Measurements from ENCODE around the gene PCDHGB6.
"Not testable (repeated sequence)": the region's sequence is repeated elsewhere in the genome, so short reads cannot be mapped to it uniquely, and the experiment has no call there.

Gene PCDHGB6

DNA sequence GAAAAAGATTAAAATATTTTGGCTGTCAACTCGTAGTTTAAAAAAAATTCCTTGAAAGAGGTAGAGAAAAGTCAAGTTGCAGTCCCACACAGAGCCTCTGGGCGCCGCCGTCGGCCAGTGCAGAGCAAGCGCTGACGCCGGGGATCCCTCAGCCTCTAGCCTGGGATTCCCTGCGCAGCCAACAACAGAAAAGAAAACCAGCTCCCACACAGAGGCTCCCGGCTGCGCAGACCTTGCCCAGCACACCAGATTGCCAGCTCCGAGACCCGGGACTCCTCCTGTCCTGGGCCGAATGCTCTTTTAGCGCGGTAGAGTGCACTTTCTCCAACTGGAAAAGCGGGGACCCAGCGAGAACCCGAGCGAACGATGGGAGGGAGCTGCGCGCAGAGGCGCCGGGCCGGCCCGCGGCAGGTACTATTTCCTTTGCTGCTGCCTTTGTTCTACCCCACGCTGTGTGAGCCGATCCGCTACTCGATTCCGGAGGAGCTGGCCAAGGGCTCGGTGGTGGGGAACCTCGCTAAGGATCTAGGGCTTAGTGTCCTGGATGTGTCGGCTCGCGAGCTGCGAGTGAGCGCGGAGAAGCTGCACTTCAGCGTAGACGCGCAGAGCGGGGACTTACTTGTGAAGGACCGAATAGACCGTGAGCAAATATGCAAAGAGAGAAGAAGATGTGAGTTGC lies 9.8 kb downstream of the PCDHGB6 start, which contains the start of gene PCDHGB7:
PCDHGB7 (plus strand) TSS at position 184 of the 679 bp plus-strand sequence; CDS start at position 367, 183 bp downstream.
- Mint-ChIP-seq H3K9me3 (peaks cover 38% of the 10 kb centered on the region), H3K4me1 (peaks cover 32% of the 10 kb centered on the region), H3K4me3 (peak within 1 kb of the TSS; percentile 60), H3K36me3 (peaks cover 27% of the 10 kb centered on the region), H3K27ac (peak within 1 kb of the TSS; percentile 59), H3K27me3 (peaks cover 90% of the 10 kb centered on the region)
- DNase-seq = peak; percentile 63
- CTCF ChIA-PET = interaction anchor here (0.9 to 1.7 kb wide), 9 partner anchors 11 to 146 kb away, joined by 3 to 6 read pairs (median 4); partner anchors contain the start of genes PCDHGB3 and PCDHGB6

DNA sequence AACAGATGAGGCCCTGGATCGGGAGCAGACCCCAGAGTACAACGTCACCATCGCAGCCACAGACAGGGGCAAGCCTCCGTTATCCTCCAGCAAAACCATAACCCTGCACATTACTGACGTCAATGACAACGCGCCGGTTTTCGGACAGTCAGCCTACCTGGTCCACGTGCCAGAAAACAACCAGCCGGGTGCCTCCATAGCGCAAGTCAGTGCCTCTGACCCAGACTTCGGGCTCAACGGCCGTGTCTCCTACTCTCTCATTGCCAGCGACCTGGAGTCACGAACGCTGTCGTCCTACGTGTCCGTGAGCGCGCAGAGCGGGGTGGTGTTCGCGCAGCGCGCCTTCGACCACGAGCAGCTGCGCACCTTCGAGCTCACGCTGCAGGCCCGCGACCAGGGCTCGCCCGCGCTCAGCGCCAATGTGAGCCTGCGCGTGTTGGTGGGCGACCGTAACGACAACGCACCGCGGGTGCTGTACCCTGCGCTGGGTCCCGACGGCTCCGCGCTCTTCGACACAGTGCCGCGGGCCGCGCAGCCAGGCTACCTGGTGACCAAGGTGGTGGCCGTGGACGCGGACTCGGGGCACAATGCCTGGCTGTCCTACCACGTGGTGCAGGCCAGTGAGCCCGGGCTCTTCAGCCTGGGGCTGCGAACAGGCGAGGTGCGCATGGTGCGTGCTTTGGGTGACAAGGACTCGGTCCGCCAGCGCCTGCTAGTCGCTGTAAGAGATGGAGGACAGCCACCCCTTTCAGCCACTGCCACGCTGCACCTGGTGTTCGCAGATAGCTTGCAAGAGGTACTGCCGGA lies 11.5 kb downstream of the PCDHGB6 start:
- H3K9me3 Mint-ChIP-seq = peaks cover 36% of the 10 kb centered on the region
- H3K36me3 Mint-ChIP-seq = peaks cover 23% of the 10 kb centered on the region
- CTCF ChIA-PET = interaction anchor here (0.6 to 3.3 kb wide), 7 partner anchors 11 to 148 kb away, joined by 3 to 14 read pairs (median 4); partner anchors contain the start of genes PCDHGA12 and PCDHGB3
- DNase-seq = no peak
- peaks cover 83% of the 10 kb centered on the region for H3K27me3 Mint-ChIP-seq
- peak overlapping the region; percentile 59 for H3K27ac Mint-ChIP-seq
- no peak overlapping the region for H3K4me3 Mint-ChIP-seq
- peaks cover 20% of the 10 kb centered on the region for H3K4me1 Mint-ChIP-seq

DNA sequence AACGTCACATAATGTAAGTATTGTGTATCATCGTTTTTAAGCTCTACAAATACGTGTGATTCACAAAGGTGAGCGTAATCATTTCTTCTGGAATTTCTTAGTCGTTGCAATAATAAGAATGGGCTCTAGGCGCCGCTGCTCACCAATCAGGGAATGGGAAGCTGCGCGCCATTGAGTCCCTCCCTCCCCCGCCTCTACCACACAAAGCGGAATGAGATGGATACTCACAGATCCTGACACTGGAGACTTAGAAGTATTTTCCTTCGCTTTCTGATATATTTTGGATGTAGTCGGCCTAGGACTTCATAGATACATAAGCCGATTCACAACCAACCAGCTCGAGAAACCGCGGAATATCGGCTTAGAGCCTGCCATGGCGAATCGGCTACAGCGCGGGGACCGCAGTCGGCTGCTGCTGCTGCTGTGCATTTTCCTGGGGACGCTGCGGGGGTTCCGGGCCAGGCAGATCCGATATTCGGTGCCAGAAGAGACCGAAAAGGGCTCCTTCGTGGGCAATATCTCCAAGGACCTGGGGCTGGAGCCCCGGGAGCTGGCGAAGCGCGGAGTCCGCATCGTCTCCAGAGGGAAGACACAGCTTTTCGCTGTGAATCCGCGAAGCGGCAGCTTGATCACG lies 13.2 kb downstream of the PCDHGB6 start, which contains the start of gene PCDHGA11:
PCDHGA11 (plus strand) TSS at position 197 of the 634 bp plus-strand sequence; CDS start at position 374, 177 bp downstream.
- peak within 1 kb of the TSS; percentile 76 for H3K4me3 Mint-ChIP-seq
- H3K27me3 Mint-ChIP-seq = peaks cover 69% of the 10 kb centered on the region
- DNase-seq = peak; percentile 52

DNA sequence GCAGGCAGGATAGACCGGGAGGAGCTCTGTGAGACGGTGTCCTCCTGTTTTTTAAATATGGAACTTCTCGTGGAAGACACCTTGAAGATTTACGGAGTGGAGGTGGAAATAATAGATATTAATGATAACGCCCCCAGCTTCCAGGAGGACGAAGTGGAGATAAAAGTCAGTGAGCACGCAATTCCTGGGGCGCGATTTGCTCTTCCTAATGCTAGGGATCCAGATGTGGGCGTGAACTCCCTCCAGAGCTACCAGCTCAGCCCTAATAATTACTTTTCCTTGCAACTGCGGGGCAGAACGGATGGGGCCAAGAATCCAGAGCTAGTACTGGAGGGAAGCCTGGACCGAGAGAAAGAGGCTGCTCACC lies 13.7 kb downstream of the PCDHGB6 start:
- Mint-ChIP-seq H3K4me1 (peaks cover 16% of the 10 kb centered on the region), H3K36me3 (peaks cover 21% of the 10 kb centered on the region), H3K9me3 (peaks cover 32% of the 10 kb centered on the region), H3K27me3 (peaks cover 70% of the 10 kb centered on the region), H3K27ac (peak overlapping the region; percentile 77), H3K4me3 (peak overlapping the region; percentile 76)
- DNase-seq = no peak
- CTCF ChIA-PET = interaction anchor here (0.7 to 3.3 kb wide), 27 partner anchors 9 to 194 kb away, joined by 3 to 35 read pairs (median 4); partner anchors contain the start of genes PCDHGA10, PCDHGA12, PCDHGA7 and PCDHGA8

More for the DNA sequence above, 13.2 kb downstream of the PCDHGB6 start, which contains the start of gene PCDHGA11:
- peak within 1 kb of the TSS; percentile 77 for H3K27ac Mint-ChIP-seq
- CTCF ChIA-PET = interaction anchor here (0.7 to 3.3 kb wide), 29 partner anchors 8 to 194 kb away, joined by 3 to 35 read pairs (median 3); partner anchors contain the start of genes PCDHGA10, PCDHGA12, PCDHGA5 and PCDHGA7
- peaks cover 32% of the 10 kb centered on the region for H3K9me3 Mint-ChIP-seq
- H3K4me1 Mint-ChIP-seq = peaks cover 16% of the 10 kb centered on the region
- H3K36me3 Mint-ChIP-seq = peaks cover 21% of the 10 kb centered on the region

DNA sequence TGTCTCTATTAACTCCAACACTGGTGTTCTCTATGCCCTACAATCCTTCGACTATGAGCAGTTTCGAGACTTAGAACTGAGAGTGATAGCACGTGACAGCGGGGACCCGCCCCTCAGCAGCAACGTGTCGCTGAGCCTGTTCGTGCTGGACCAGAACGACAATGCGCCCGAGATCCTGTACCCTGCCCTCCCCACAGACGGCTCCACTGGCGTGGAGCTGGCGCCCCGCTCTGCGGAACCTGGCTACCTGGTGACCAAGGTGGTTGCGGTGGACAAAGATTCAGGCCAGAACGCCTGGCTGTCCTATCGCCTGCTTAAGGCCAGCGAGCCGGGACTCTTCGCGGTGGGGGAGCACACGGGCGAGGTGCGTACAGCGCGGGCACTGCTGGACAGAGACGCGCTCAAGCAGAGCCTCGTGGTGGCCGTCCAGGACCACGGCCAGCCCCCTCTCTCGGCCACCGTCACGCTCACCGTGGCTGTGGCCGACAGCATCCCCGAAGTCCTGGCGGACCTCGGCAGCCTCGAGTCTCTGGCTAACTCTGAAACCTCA lies 15.0 kb downstream of the PCDHGB6 start:
- peaks cover 21% of the 10 kb centered on the region for H3K36me3 Mint-ChIP-seq

DNA sequence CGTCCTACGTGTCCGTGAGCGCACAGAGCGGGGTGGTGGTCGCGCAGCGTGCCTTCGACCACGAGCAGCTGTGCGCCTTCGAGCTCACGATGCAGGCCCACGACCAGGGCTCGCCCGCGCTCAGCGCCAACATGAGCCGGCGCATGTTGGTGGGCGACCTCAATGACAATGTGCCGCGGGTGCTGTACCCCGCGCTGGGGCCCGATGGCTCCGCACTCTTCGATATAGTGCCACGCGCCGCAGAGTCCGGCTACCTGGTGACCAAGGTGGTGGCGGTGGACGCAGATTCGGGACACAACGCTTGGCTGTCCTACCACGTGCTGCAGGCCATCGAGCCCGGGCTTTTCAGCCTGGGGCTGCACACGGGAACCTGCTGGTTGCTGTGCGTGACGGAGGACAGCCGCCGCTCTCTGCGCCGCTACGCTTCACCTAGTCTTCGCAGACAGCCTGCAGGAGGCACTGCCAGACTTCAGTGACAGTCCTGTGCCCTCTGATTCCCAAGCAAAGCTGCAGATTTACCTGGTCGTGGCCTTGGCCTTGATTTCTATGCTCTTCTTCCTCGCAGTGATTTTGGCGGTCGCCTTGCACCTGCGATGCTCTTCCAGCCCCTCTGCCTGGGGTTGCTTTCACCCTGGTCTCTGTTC lies 20.1 kb downstream of the PCDHGB6 start:
- peaks cover 9% of the 10 kb centered on the region for H3K36me3 Mint-ChIP-seq
- CTCF ChIA-PET = interaction anchor here (1.0 to 3.4 kb wide), 3 partner anchors 10 to 130 kb away, joined by 3 to 24 read pairs (median 3); partner anchors contain the start of gene PCDHGA10
- H3K4me1 Mint-ChIP-seq = peaks cover 12% of the 10 kb centered on the region
- H3K27me3 Mint-ChIP-seq = peaks cover 61% of the 10 kb centered on the region
- peaks cover 16% of the 10 kb centered on the region for H3K9me3 Mint-ChIP-seq
- no peak overlapping the region for H3K27ac Mint-ChIP-seq
- no peak for DNase-seq
- no peak overlapping the region for H3K4me3 Mint-ChIP-seq

More for the DNA sequence above, 15.0 kb downstream of the PCDHGB6 start:
- Mint-ChIP-seq H3K4me3 (no peak overlapping the region), H3K9me3 (peaks cover 32% of the 10 kb centered on the region), H3K27me3 (peaks cover 72% of the 10 kb centered on the region), H3K27ac (no peak overlapping the region), H3K4me1 (peaks cover 15% of the 10 kb centered on the region)
- CTCF ChIA-PET = interaction anchor here (3.3 kb wide), 1 partner anchor 90 kb away, joined by 14 read pairs; no protein-coding TSS in a partner anchor
- DNase-seq = no peak

DNA sequence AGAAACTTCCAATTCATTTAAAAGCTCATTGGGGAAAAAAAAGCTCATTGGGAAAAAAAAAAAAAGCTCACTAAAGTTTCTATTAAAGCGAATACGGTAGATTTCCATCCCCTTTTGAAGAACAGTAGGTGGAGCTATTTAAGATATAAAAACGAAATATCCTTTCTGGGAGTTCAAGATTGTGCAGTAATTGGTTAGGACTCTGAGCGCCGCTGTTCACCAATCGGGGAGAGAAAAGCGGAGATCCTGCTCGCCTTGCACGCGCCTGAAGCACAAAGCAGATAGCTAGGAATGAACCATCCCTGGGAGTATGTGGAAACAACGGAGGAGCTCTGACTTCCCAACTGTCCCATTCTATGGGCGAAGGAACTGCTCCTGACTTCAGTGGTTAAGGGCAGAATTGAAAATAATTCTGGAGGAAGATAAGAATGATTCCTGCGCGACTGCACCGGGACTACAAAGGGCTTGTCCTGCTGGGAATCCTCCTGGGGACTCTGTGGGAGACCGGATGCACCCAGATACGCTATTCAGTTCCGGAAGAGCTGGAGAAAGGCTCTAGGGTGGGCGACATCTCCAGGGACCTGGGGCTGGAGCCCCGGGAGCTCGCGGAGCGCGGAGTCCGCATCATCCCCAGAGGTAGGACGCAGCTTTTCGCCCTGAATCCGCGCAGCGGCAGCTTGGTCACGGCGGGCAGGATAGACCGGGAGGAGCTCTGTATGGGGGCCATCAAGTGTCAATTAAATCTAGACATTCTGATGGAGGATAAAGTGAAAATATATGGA lies 22.7 kb downstream of the PCDHGB6 start, which contains the start of gene PCDHGA12:
PCDHGA12 (plus strand) TSS at position 176 of the 782 bp plus-strand sequence; CDS start at position 429, 253 bp downstream.
- H3K9me3 Mint-ChIP-seq = peaks cover 16% of the 10 kb centered on the region
- peaks cover 12% of the 10 kb centered on the region for H3K4me1 Mint-ChIP-seq
- CTCF ChIA-PET = interaction anchor here (0.7 to 3.8 kb wide), 29 partner anchors 9 to 234 kb away, joined by 3 to 43 read pairs (median 4); partner anchors contain the start of genes PCDHGA1, PCDHGA11, PCDHGB3 and PCDHGB4
- H3K4me3 Mint-ChIP-seq = peak within 1 kb of the TSS; percentile 67
- DNase-seq = peak; percentile 36
- peaks cover 9% of the 10 kb centered on the region for H3K36me3 Mint-ChIP-seq
- peaks cover 59% of the 10 kb centered on the region for H3K27me3 Mint-ChIP-seq
- peak within 1 kb of the TSS; percentile 82 for H3K27ac Mint-ChIP-seq

DNA sequence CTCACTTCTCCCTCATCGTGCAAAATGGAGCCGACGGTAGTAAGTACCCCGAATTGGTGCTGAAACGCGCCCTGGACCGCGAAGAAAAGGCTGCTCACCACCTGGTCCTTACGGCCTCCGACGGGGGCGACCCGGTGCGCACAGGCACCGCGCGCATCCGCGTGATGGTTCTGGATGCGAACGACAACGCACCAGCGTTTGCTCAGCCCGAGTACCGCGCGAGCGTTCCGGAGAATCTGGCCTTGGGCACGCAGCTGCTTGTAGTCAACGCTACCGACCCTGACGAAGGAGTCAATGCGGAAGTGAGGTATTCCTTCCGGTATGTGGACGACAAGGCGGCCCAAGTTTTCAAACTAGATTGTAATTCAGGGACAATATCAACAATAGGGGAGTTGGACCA lies 23.5 kb downstream of the PCDHGB6 start:
- H3K4me3 Mint-ChIP-seq = peak overlapping the region; percentile 1
- peaks cover 52% of the 10 kb centered on the region for H3K27me3 Mint-ChIP-seq
- no peak for DNase-seq
- CTCF ChIA-PET = interaction anchor here (0.8 to 3.8 kb wide), 12 partner anchors 10 to 133 kb away, joined by 3 to 43 read pairs (median 8); partner anchors contain the start of genes PCDHGA11, PCDHGB7 and PCDHGC5
- peak overlapping the region; percentile 63 for H3K27ac Mint-ChIP-seq
- peaks cover 12% of the 10 kb centered on the region for H3K4me1 Mint-ChIP-seq
- H3K9me3 Mint-ChIP-seq = peaks cover 16% of the 10 kb centered on the region
- peaks cover 9% of the 10 kb centered on the region for H3K36me3 Mint-ChIP-seq

DNA sequence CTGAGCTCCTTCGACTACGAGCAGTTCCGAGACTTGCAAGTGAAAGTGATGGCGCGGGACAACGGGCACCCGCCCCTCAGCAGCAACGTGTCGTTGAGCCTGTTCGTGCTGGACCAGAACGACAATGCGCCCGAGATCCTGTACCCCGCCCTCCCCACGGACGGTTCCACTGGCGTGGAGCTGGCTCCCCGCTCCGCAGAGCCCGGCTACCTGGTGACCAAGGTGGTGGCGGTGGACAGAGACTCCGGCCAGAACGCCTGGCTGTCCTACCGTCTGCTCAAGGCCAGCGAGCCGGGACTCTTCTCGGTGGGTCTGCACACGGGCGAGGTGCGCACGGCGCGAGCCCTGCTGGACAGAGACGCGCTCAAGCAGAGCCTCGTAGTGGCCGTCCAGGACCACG lies 24.5 kb downstream of the PCDHGB6 start:
- peaks cover 46% of the 10 kb centered on the region for H3K27me3 Mint-ChIP-seq
- H3K36me3 Mint-ChIP-seq = not testable (repeated sequence)
- peak overlapping the region; percentile 1 for H3K4me3 Mint-ChIP-seq

DNA sequence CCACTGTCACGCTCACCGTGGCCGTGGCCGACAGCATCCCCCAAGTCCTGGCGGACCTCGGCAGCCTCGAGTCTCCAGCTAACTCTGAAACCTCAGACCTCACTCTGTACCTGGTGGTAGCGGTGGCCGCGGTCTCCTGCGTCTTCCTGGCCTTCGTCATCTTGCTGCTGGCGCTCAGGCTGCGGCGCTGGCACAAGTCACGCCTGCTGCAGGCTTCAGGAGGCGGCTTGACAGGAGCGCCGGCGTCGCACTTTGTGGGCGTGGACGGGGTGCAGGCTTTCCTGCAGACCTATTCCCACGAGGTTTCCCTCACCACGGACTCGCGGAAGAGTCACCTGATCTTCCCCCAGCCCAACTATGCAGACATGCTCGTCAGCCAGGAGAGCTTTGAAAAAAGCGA lies 24.9 kb downstream of the PCDHGB6 start:
- H3K9me3 Mint-ChIP-seq = peaks cover 16% of the 10 kb centered on the region
- CTCF ChIA-PET = interaction anchor here (3.8 kb wide), 1 partner anchor 78 kb away, joined by 43 read pairs; no protein-coding TSS in a partner anchor
- DNase-seq, H3K27ac Mint-ChIP-seq, H3K4me3 Mint-ChIP-seq, H3K36me3 Mint-ChIP-seq: not testable (repeated sequence)
- peaks cover 42% of the 10 kb centered on the region for H3K27me3 Mint-ChIP-seq
- peaks cover 12% of the 10 kb centered on the region for H3K4me1 Mint-ChIP-seq

More for the DNA sequence above, 24.5 kb downstream of the PCDHGB6 start:
- not testable (repeated sequence) for DNase-seq
- H3K4me1 Mint-ChIP-seq = peaks cover 12% of the 10 kb centered on the region
- peak overlapping the region; percentile 42 for H3K27ac Mint-ChIP-seq
- peaks cover 16% of the 10 kb centered on the region for H3K9me3 Mint-ChIP-seq
- CTCF ChIA-PET = interaction anchor here (1.0 to 3.8 kb wide), 2 partner anchors 11 to 79 kb away, joined by 3 to 43 read pairs; no protein-coding TSS in a partner anchor

DNA sequence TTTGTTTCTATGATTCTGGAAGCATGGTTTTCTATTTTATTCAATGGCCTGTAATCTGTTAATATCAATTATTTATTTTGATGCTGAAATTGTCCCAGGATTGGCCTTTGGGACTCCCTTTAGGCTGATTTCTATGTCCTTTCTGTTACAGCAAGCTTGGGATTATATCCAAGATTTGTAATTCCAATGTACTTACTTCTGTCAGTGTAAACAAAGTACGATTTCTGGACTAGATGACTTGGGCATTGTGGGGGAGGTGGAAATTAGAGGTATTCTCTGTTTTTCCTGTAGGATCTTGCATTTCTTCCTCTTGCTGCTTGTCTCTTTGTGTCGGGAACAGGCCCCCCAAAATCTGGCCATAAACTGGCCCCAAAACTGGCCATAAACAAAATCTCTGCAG lies 26.2 kb downstream of the PCDHGB6 start:
- peaks cover 9% of the 10 kb centered on the region for H3K36me3 Mint-ChIP-seq
- no peak overlapping the region for H3K4me3 Mint-ChIP-seq
- H3K4me1 Mint-ChIP-seq = peaks cover 12% of the 10 kb centered on the region
- CTCF ChIA-PET = no interaction called here
- DNase-seq = no peak
- H3K27ac Mint-ChIP-seq = no peak overlapping the region
- peaks cover 12% of the 10 kb centered on the region for H3K9me3 Mint-ChIP-seq
- peaks cover 32% of the 10 kb centered on the region for H3K27me3 Mint-ChIP-seq

DNA sequence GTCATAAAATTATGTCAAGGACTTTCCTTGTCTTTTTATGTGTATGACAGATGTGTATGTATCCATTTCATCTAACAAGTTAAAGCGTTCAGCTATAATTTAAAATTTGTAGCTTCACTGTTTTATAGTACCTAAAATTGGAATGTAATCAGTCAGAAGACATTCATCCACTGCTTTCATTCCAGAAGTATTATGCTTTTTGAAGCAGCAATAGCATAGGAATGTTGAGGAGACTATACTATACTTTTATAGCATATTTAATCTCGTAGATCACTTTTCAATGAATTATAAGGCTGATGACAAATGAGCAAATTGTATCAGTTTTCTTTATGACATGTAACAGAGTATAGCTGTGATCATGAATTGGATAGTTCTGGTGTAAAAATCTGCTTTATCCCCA lies 29.4 kb downstream of the PCDHGB6 start:
- Mint-ChIP-seq H3K27ac (no peak overlapping the region), H3K9me3 (peaks cover 6% of the 10 kb centered on the region), H3K27me3 (peaks cover 11% of the 10 kb centered on the region), H3K36me3 (peaks cover under 1% of the 10 kb centered on the region), H3K4me3 (no peak overlapping the region), H3K4me1 (no peaks in the 10 kb centered on the region)
- no peak for DNase-seq
- CTCF ChIA-PET = interaction anchor here (1.0 kb wide), 1 partner anchor 9 kb away, joined by 3 read pairs; no protein-coding TSS in a partner anchor

Data from activated naive CD4-positive, alpha-beta T cell treated with anti-CD3 and anti-CD28 coated beads, Interleukin-2, amount 10 ng/mL, durations not matched to agents 7 days and 5 days (primary cell).